ENCODE results near the gene GNGT1.

DNA sequence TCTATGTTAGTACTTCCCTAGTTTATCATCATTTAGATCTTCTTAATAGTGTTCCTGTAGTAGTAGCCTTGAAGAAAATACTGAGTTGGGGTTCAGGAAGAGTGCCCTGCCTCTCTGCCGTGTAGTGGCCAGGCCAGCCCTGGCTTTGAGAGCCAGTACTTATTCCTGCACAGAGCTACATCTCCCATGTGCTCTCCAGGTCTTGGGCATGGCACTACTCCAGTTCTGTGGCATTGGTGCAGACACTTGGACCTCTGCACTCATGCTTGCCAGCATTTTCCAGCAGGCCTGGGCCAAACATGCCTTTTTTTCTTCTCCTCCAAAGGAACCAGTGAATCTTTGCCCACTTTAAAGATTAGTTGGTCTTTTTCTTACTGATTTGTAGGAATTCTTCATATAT lies 20.4 kb downstream of the GNGT1 start:
- TF ChIP-seq POLR2A (IDR thresholded peaks at IDR 0.05), result no peak
- TF ChIP-seq CTCF (IDR thresholded peaks at IDR 0.05), result no peak

All from adrenal gland (tissue), 5 donors.